Mucosa of descending colon (tissue), 3 donors: ENCODE data around the gene RPUSD4. TPM values are rescaled to one million over a fixed set of nuclear protein-coding genes. Genes with fewer than 3 reads are reported as not detected.
"Not testable (repeated sequence)": the region's sequence is repeated elsewhere in the genome, so short reads cannot be mapped to it uniquely, and the experiment has no call there.

Experiments used
- ATAC-seq: fragments of 200-7000 bp; cut with Tn5 transposase; one replicate; pipeline ENCODE4 v1.9.1; 2020; ENCODE audit warnings: mild to moderate bottlenecking, moderate library complexity
- DNase-seq, 3 donors: peaks; one replicate each; pipeline ENCODE4 v3.0.0-alpha.2; 2020
- H3K36me3 ChIP-seq: fragments of 200-600 bp; one replicate; pipeline ENCODE4 v1.8.0; 2021; ENCODE audit warnings: low read depth, mild to moderate bottlenecking
- H3K4me1 ChIP-seq: fragments of 200-600 bp; one replicate; pipeline ENCODE4 v1.8.0; 2021; ENCODE audit warnings: low read depth, mild to moderate bottlenecking
- H3K4me3 ChIP-seq: fragments of 200-600 bp; one replicate; pipeline ENCODE4 v1.8.0; 2021; ENCODE audit warnings: mild to moderate bottlenecking
- H3K9me3 ChIP-seq: fragments of 200-600 bp; one replicate; pipeline ENCODE4 v1.8.0; 2021; ENCODE audit warnings: mild to moderate bottlenecking
- CTCF ChIP-seq: fragments of 200-600 bp; IDR thresholded peaks from one replicate; pipeline ENCODE4 v1.8.0; 2022; ENCODE audit warnings: antibody characterized with exemption, mild to moderate bottlenecking
- intact Hi-C, 2 donors: fragments of 100-400 bp; cut with DNase I in 1 of 2; cut with micrococcal nuclease in 1 of 2; formaldehyde crosslinking; loops; one replicate each; pipeline versions ENCODE4 v1.11.0 to v1.11.1; 2022; cut with DNase I, micrococcal nuclease
- long read RNA-seq, 2 donors: library from polyadenylated mRNA; unstranded; transcript quantifications; one replicate each; pipeline ENCODE4 v2.0.0, GENCODE V29; 2019 to 2021
- total RNA-seq, 3 donors: library from RNA; stranded (reverse); fragmentation: NEBNext Ultra II Directional in 2 of 3; extraction: Animal tissue kit (Norgen Biotek cat#: 25700) in 2 of 3; gene quantifications; one replicate each; pipeline versions ENCODE4 v1.2.1 to v1.2.4, GENCODE V29; 2021 to 2023
- donor health status: DM: no; HTN: no; CAD: no; lungs with moderate emphysema.
- donor health status: DM: no; HTN: no; CAD: no.
- donor health status: DM: no; HTN: yes; CAD: no.

Gene RPUSD4, protein sequence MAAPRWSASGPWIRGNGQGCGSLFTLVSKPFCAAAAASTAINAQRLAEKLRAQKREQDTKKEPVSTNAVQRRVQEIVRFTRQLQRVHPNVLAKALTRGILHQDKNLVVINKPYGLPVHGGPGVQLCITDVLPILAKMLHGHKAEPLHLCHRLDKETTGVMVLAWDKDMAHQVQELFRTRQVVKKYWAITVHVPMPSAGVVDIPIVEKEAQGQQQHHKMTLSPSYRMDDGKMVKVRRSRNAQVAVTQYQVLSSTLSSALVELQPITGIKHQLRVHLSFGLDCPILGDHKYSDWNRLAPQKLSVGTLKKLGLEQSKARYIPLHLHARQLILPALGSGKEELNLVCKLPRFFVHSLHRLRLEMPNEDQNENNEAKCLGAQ
- total RNA-seq = 10 to 100 TPM; 17.0 to 23.4 (median 23.0) TPM
- long read RNA-seq, donor 1, transcript RPUSD4-201 (7 exons, 2,512 nt) = major isoform, 24 of 32 reads
- long read RNA-seq, donor 1, partial matches to known transcripts = 2 of 32 reads
- long read RNA-seq, donor 1, other reads (novel, unspliced or antisense) = 2 of 32 reads
- long read RNA-seq, donor 2, transcript RPUSD4-201 (7 exons, 2,512 nt) = major isoform, 25 of 28 reads
- long read RNA-seq, donor 2, partial matches to known transcripts = 0 of 28 reads
- long read RNA-seq, donor 2, other reads (novel, unspliced or antisense) = 3 of 28 reads

DNA sequence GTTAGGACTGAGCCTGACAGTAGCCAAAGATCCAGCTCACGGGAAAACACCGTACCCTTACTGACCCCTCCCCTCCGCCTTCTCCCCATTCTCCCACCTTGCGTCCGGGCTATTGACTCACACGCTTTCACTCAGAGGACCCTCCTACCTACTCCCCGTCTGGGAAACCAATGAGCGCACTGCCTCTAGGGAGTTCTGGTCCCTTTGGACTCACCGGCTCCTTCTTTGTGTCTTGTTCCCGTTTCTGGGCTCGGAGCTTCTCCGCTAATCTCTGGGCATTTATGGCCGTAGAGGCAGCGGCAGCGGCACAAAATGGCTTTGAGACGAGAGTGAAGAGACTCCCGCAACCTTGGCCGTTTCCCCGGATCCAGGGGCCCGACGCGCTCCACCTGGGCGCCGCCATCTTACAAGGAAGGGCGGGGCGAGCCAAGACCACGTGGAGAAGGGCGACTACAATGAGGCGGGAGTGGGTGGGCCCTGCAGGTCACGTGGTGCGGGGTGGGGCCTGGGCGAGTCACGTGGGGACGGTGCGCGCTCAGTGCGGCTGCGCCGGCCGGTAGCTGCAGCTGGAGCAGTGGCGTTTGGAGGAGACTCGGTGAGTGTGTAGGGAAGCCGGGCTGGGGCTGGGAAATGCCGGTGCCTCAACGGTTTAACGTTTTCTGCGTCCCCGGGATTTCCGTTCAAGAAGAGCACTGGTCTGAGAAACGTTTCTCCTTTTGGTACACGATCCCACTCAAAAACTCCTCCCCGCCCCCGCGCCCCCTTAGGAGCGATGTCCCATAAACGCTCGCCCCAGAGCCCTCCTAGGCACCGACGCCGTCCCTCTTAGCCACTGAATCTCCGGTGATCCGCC, at the start of gene RPUSD4, which contains the start of gene FAM118B:
RPUSD4 (minus strand) TSS at position 415 of the 853 bp plus-strand sequence; CDS start at position 403, 12 bp downstream.
FAM118B (plus strand) TSS at position 547 of the 853 bp plus-strand sequence. CDS start 23,220 bp downstream, outside the sequence.
- Histone ChIP-seq H3K4me1 (peaks cover 14% of the 10 kb centered on the region), H3K9me3 (no peaks in the 10 kb centered on the region), H3K36me3 (no peaks in the 10 kb centered on the region), H3K4me3 (peak within 1 kb of the TSS; percentile 46)
- peak; percentile 99 for DNase-seq
- ATAC-seq = peak; percentile 92
- intact Hi-C loops = no loop called here
- no peak for TF ChIP-seq CTCF

GRCh38 chr11:126257764-126258163, 46.3 kb upstream of the RPUSD4 start:
- H3K4me3 ChIP-seq = no peak overlapping the region
- DNase-seq = no peak
- no peaks in the 10 kb centered on the region for H3K9me3 ChIP-seq
- peaks cover 9% of the 10 kb centered on the region for H3K36me3 ChIP-seq
- intact Hi-C loops = no loop called here
- no peaks in the 10 kb centered on the region for H3K4me1 ChIP-seq
- TF ChIP-seq CTCF = no peak
- no peak for ATAC-seq

DNA sequence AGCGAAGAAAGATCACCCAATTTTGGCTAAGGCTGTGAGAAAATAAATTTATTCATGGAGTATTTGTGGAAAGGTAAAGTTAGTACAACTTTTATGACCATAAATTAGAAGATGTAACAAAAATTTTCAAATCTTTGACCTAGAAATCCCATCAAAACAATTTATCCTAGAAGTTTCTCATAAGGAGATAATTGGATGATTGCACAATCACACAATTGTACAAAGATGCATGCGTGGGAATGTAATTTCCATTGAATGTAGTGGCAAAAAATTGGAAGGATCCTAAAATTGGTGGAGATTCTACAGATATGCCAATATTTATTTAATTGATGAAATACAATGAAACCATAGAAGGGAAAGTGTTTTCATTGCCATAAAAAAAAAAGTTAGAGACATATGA, 45.7 kb upstream of the RPUSD4 start:
- no peak for DNase-seq
- ATAC-seq = no peak
- TF ChIP-seq CTCF = no peak
- Histone ChIP-seq H3K36me3 (peaks cover 6% of the 10 kb centered on the region), H3K9me3 (no peaks in the 10 kb centered on the region), H3K4me3 (no peak overlapping the region), H3K4me1 (no peaks in the 10 kb centered on the region)
- intact Hi-C loops = no loop called here

- H3K4me1 ChIP-seq = no peaks in the 10 kb centered on the region
These were observed 44.8 kb upstream of the RPUSD4 start for GRCh38 chr11:126256216-126256615.

DNA sequence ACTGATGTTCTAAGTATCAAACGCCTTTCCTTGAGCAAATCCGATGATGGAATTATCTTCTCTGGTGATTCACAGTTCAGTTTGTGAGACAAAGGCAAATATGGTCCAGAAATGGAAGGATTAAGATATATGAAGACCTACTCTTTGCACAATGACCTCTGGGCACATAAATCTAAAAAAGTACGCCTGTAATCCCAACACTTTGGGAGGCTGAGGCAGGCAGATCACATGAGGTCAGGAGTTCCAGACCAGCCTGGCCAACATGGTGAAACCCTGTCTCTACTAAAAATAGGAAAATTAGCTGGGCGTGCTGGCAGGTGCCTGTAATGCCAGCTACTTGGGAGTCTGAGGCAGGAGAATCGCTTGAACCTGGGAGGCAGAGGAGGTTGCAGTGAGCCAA, 44.1 kb upstream of the RPUSD4 start:
- H3K36me3 ChIP-seq, H3K4me3 ChIP-seq, H3K9me3 ChIP-seq, ATAC-seq, H3K4me1 ChIP-seq, DNase-seq, intact Hi-C loops: not testable (repeated sequence)

More at GRCh38 chr11:126256216-126256615, 44.8 kb upstream of the RPUSD4 start:
- Histone ChIP-seq H3K36me3 (peaks cover 4% of the 10 kb centered on the region), H3K4me3 (no peak overlapping the region), H3K9me3 (no peaks in the 10 kb centered on the region)
- no peak for TF ChIP-seq CTCF
- intact Hi-C loops = no loop called here
- DNase-seq (no peak), ATAC-seq (no peak)
